ENCODE results near the gene IGFBPL1. TPM values are rescaled to one million over a fixed set of nuclear protein-coding genes. Genes with fewer than 3 reads are reported as not detected.

IGFBPL1 gene
- total RNA-seq, 1 donor from 2014 or later = 1.0 TPM

- Histone ChIP-seq H3K27ac (ENCODE audit: low read depth, low read length) (no peak overlapping the region), H3K4me1 (ENCODE audit: control insufficient read depth in 3 of 3, insufficient read depth in 3 of 3, low read length in 3 of 3) (peaks cover 0 to 2% (median 2%) of the 10 kb centered on the region in 3 donors), H3K9ac (ENCODE audit: low read depth in 1 of 3, low read length in 3 of 3) (no peak overlapping the region), H3K4me3 (ENCODE audit: low read length in 3 of 3) (no peak overlapping the region), H3K9me3 (ENCODE audit: control insufficient read depth in 3 of 3, low read length in 3 of 3) (no peaks in the 10 kb centered on the region), H3K36me3 (ENCODE audit: control insufficient read depth in 3 of 3, insufficient read depth in 3 of 3, low read length in 3 of 3) (no peaks in the 10 kb centered on the region), H3K27me3 (ENCODE audit: control insufficient read depth in 3 of 3, insufficient read depth in 3 of 3, low read length in 3 of 3) (peaks cover 30 to 45% (median 32%) of the 10 kb centered on the region in 3 donors)
Observed at GRCh38 chr9:38418366-38418765, 5.9 kb downstream of the IGFBPL1 start.

- H3K9ac ChIP-seq (ENCODE audit: low read depth in 1 of 3, low read length in 3 of 3) = no peak overlapping the region
- peaks cover 28 to 43% (median 28%) of the 10 kb centered on the region in 3 donors for H3K27me3 ChIP-seq (ENCODE audit: control insufficient read depth in 3 of 3, insufficient read depth in 3 of 3, low read length in 3 of 3)
Observed at GRCh38 chr9:38417003-38417945, 7.0 kb downstream of the IGFBPL1 start.

GRCh38 chr9:38416461-38416860, 7.8 kb downstream of the IGFBPL1 start:
- Histone ChIP-seq H3K36me3 (ENCODE audit: control insufficient read depth in 3 of 3, insufficient read depth in 3 of 3, low read length in 3 of 3) (no peaks in the 10 kb centered on the region), H3K9ac (ENCODE audit: low read depth in 1 of 3, low read length in 3 of 3) (no peak overlapping the region), H3K4me3 (ENCODE audit: low read length in 3 of 3) (no peak overlapping the region), H3K27me3 (ENCODE audit: control insufficient read depth in 3 of 3, insufficient read depth in 3 of 3, low read length in 3 of 3) (peaks cover 26 to 41% (median 26%) of the 10 kb centered on the region in 3 donors), H3K27ac (ENCODE audit: low read depth, low read length) (no peak overlapping the region), H3K9me3 (ENCODE audit: control insufficient read depth in 3 of 3, low read length in 3 of 3) (no peaks in the 10 kb centered on the region), H3K4me1 (ENCODE audit: control insufficient read depth in 3 of 3, insufficient read depth in 3 of 3, low read length in 3 of 3) (peaks cover 0 to 2% (median 2%) of the 10 kb centered on the region in 3 donors)

More at GRCh38 chr9:38417003-38417945, 7.0 kb downstream of the IGFBPL1 start:
- H3K36me3 ChIP-seq (ENCODE audit: control insufficient read depth in 3 of 3, insufficient read depth in 3 of 3, low read length in 3 of 3) = no peaks in the 10 kb centered on the region
- no peak overlapping the region for H3K27ac ChIP-seq (ENCODE audit: low read depth, low read length)
- H3K9me3 ChIP-seq (ENCODE audit: control insufficient read depth in 3 of 3, low read length in 3 of 3) = no peaks in the 10 kb centered on the region
- H3K4me3 ChIP-seq (ENCODE audit: low read length in 3 of 3) = no peak overlapping the region
- H3K4me1 ChIP-seq (ENCODE audit: control insufficient read depth in 3 of 3, insufficient read depth in 3 of 3, low read length in 3 of 3) = peaks cover 0 to 2% (median 2%) of the 10 kb centered on the region in 3 donors

- peaks cover 0 to 2% (median 2%) of the 10 kb centered on the region in 3 donors for H3K4me1 ChIP-seq (ENCODE audit: control insufficient read depth in 3 of 3, insufficient read depth in 3 of 3, low read length in 3 of 3)
- H3K27ac ChIP-seq (ENCODE audit: low read depth, low read length) = no peak overlapping the region
- no peak overlapping the region for H3K4me3 ChIP-seq (ENCODE audit: low read length in 3 of 3)
- no peaks in the 10 kb centered on the region for H3K36me3 ChIP-seq (ENCODE audit: control insufficient read depth in 3 of 3, insufficient read depth in 3 of 3, low read length in 3 of 3)
- H3K9me3 ChIP-seq (ENCODE audit: control insufficient read depth in 3 of 3, low read length in 3 of 3) = no peaks in the 10 kb centered on the region
- peaks cover 23 to 41% (median 24%) of the 10 kb centered on the region in 3 donors for H3K27me3 ChIP-seq (ENCODE audit: control insufficient read depth in 3 of 3, insufficient read depth in 3 of 3, low read length in 3 of 3)
- no peak overlapping the region for H3K9ac ChIP-seq (ENCODE audit: low read depth in 1 of 3, low read length in 3 of 3)
Observed at GRCh38 chr9:38415856-38416255, 8.4 kb downstream of the IGFBPL1 start.

GRCh38 chr9:38414040-38414723, 10.1 kb downstream of the IGFBPL1 start:
- peaks cover 23 to 34% (median 27%) of the 10 kb centered on the region in 3 donors for H3K27me3 ChIP-seq (ENCODE audit: control insufficient read depth in 3 of 3, insufficient read depth in 3 of 3, low read length in 3 of 3)
- peaks cover 0 to 2% (median 2%) of the 10 kb centered on the region in 3 donors for H3K4me1 ChIP-seq (ENCODE audit: control insufficient read depth in 3 of 3, insufficient read depth in 3 of 3, low read length in 3 of 3)
- no peak overlapping the region for H3K27ac ChIP-seq (ENCODE audit: low read depth, low read length)
- H3K9ac ChIP-seq (ENCODE audit: low read depth in 1 of 3, low read length in 3 of 3) = no peak overlapping the region
- no peak overlapping the region for H3K4me3 ChIP-seq (ENCODE audit: low read length in 3 of 3)
- H3K9me3 ChIP-seq (ENCODE audit: control insufficient read depth in 3 of 3, low read length in 3 of 3) = no peaks in the 10 kb centered on the region
- no peaks in the 10 kb centered on the region for H3K36me3 ChIP-seq (ENCODE audit: control insufficient read depth in 3 of 3, insufficient read depth in 3 of 3, low read length in 3 of 3)

GRCh38 chr9:38413283-38413682, 11.0 kb downstream of the IGFBPL1 start:
- Histone ChIP-seq H3K27me3 (ENCODE audit: control insufficient read depth in 3 of 3, insufficient read depth in 3 of 3, low read length in 3 of 3) (peaks cover 23 to 30% (median 27%) of the 10 kb centered on the region in 3 donors), H3K27ac (ENCODE audit: low read depth, low read length) (no peak overlapping the region), H3K4me1 (ENCODE audit: control insufficient read depth in 3 of 3, insufficient read depth in 3 of 3, low read length in 3 of 3) (peaks cover 0 to 2% (median 2%) of the 10 kb centered on the region in 3 donors), H3K9ac (ENCODE audit: low read depth in 1 of 3, low read length in 3 of 3) (no peak overlapping the region), H3K4me3 (ENCODE audit: low read length in 3 of 3) (no peak overlapping the region), H3K36me3 (ENCODE audit: control insufficient read depth in 3 of 3, insufficient read depth in 3 of 3, low read length in 3 of 3) (no peaks in the 10 kb centered on the region), H3K9me3 (ENCODE audit: control insufficient read depth in 3 of 3, low read length in 3 of 3) (no peaks in the 10 kb centered on the region)

- Histone ChIP-seq H3K4me3 (ENCODE audit: low read length in 3 of 3) (no peak overlapping the region), H3K9ac (ENCODE audit: low read depth in 1 of 3, low read length in 3 of 3) (no peak overlapping the region), H3K9me3 (ENCODE audit: control insufficient read depth in 3 of 3, low read length in 3 of 3) (no peaks in the 10 kb centered on the region), H3K27me3 (ENCODE audit: control insufficient read depth in 3 of 3, insufficient read depth in 3 of 3, low read length in 3 of 3) (peaks cover 23 to 30% (median 27%) of the 10 kb centered on the region in 3 donors), H3K4me1 (ENCODE audit: control insufficient read depth in 3 of 3, insufficient read depth in 3 of 3, low read length in 3 of 3) (peaks cover 0 to 2% (median 2%) of the 10 kb centered on the region in 3 donors), H3K27ac (ENCODE audit: low read depth, low read length) (no peak overlapping the region), H3K36me3 (ENCODE audit: control insufficient read depth in 3 of 3, insufficient read depth in 3 of 3, low read length in 3 of 3) (no peaks in the 10 kb centered on the region)
Observed at GRCh38 chr9:38412751-38413150, 11.5 kb downstream of the IGFBPL1 start.

- no peak overlapping the region for H3K27ac ChIP-seq (ENCODE audit: low read depth, low read length)
Observed at GRCh38 chr9:38408719-38409118, 15.5 kb downstream of the IGFBPL1 start.

GRCh38 chr9:38406476-38407186, 17.6 kb downstream of the IGFBPL1 start:
- Histone ChIP-seq H3K9me3 (ENCODE audit: control insufficient read depth in 3 of 3, low read length in 3 of 3) (no peaks in the 10 kb centered on the region), H3K4me3 (ENCODE audit: low read length in 3 of 3) (no peak overlapping the region), H3K4me1 (ENCODE audit: control insufficient read depth in 3 of 3, insufficient read depth in 3 of 3, low read length in 3 of 3) (no peaks in the 10 kb centered on the region), H3K27me3 (ENCODE audit: control insufficient read depth in 3 of 3, insufficient read depth in 3 of 3, low read length in 3 of 3) (peaks cover 15 to 26% (median 23%) of the 10 kb centered on the region in 3 donors), H3K36me3 (ENCODE audit: control insufficient read depth in 3 of 3, insufficient read depth in 3 of 3, low read length in 3 of 3) (no peaks in the 10 kb centered on the region), H3K9ac (ENCODE audit: low read depth in 1 of 3, low read length in 3 of 3) (no peak overlapping the region), H3K27ac (ENCODE audit: low read depth, low read length) (no peak overlapping the region)

More at GRCh38 chr9:38408719-38409118, 15.5 kb downstream of the IGFBPL1 start:
- Histone ChIP-seq H3K9ac (ENCODE audit: low read depth in 1 of 3, low read length in 3 of 3) (no peak overlapping the region), H3K4me3 (ENCODE audit: low read length in 3 of 3) (no peak overlapping the region), H3K9me3 (ENCODE audit: control insufficient read depth in 3 of 3, low read length in 3 of 3) (no peaks in the 10 kb centered on the region), H3K36me3 (ENCODE audit: control insufficient read depth in 3 of 3, insufficient read depth in 3 of 3, low read length in 3 of 3) (no peaks in the 10 kb centered on the region), H3K27me3 (ENCODE audit: control insufficient read depth in 3 of 3, insufficient read depth in 3 of 3, low read length in 3 of 3) (peaks cover 27 to 37% (median 29%) of the 10 kb centered on the region in 3 donors), H3K4me1 (ENCODE audit: control insufficient read depth in 3 of 3, insufficient read depth in 3 of 3, low read length in 3 of 3) (no peaks in the 10 kb centered on the region)
